GM21515 (cell line): ENCODE measurements around the gene ARL6IP1.
"Not testable (repeated sequence)": the region's sequence is repeated elsewhere in the genome, so short reads cannot be mapped to it uniquely, and the experiment has no call there.

Experiments
- ATAC-seq: cut with Tn5 transposase; IDR thresholded peaks from one replicate; pipeline ENCODE4 v1.9.1; 2021; ENCODE audit not compliant: unreplicated experiment

The ARL6IP1 gene

DNA sequence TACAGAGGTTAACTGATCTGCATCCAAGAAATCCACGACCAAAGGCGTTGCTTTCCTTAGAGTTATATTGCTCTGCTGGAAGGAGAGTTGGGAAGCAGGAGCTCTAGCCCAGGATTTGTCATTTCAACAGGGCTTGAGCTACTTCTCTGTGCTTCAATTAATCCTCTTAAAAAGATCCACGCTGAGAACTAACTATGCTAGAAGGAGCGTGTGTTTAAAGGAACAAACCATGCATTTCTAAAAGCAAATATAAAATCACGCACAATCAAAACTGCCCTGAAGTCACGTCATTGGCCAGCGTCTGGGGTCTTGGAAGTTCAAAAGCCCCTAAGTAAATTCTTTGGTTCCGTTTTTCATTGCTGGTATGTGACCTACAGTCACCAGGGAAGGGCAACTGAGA, 1.1 kb downstream of the ARL6IP1 start:
- no peak for ATAC-seq

DNA sequence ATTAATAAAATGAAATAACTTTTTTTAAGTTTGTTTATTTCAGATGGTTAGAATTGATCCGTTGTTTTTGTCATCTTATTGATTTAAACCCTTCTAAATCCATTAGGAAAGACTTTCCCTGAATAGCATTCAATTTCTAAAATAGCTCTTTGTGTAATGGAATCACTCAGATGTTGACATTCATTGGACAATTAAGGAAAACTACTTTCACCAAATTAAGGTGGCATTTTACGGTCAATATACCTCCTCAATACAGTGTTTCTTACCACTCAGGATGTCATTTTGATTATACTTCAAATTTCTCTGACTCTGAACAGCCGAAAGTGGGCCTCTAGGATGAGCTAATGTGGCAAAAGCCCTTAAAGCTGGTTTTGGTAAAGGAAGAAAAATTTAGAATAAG, 1.8 kb downstream of the ARL6IP1 start:
- no peak for ATAC-seq

DNA sequence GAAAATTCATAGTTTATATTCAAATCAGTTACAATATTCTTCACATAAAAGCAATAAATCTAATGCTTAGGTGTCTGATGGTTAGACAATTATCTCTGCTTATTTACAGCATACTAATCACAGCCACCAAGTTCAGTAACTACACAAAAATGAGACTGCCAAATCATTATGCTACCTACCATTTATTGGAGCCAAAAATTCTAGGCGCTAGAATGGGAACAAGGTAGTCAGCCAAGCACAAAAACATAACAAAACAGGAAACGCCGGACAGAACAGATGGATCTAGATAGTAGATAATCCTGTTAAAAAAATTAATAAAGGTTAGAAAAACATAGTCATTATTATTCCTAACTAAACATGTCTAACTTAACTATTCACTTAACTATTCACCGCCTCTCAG, 3.6 kb downstream of the ARL6IP1 start:
- ATAC-seq = no peak

DNA sequence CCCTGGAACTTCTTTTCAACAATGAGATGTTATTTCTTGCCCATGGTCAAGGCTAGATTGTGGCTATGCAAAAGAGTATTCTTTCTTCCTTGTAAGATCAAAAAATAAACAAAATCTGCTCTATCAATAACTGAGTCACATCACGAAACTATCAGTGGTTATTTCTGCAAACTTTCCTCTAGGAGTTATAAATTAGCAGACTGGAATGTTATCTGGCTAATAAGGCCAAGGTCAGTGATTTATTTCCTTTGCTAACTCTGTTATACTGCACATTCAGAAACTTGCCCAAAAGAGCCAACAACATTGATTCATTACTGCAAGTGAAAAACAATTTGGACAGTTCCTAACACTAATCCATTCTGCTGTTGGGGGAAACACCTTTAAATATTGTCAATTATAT, 5.0 kb downstream of the ARL6IP1 start:
- no peak for ATAC-seq

DNA sequence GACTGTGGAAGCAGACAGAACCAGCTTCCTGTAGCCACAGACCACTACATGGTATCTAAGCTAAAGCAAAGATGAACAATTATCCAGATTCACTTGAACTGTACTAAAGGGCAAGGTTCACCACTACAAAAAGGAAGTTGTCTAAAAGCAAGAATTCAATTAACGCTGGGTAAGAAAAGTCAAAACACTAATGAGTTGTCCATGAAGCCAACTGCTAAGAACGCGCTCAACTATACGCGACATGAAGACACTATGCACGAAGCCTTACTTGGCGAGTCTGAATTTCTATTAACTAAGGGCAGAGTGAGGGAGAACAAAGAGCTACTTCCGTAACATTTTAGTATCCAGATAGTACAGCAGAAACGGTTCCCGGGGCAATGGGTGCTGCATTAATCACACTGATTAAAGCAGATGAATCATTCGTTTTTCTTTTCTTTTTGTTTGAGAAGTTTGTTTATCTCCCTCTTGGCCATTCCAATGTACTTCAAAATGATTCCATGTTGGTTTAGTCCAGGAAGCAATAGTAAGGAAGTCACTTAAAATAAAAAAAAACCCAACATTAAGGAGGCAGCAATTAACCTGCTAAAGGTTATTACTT, 8.4 kb downstream of the ARL6IP1 start:
- no peak for ATAC-seq

DNA sequence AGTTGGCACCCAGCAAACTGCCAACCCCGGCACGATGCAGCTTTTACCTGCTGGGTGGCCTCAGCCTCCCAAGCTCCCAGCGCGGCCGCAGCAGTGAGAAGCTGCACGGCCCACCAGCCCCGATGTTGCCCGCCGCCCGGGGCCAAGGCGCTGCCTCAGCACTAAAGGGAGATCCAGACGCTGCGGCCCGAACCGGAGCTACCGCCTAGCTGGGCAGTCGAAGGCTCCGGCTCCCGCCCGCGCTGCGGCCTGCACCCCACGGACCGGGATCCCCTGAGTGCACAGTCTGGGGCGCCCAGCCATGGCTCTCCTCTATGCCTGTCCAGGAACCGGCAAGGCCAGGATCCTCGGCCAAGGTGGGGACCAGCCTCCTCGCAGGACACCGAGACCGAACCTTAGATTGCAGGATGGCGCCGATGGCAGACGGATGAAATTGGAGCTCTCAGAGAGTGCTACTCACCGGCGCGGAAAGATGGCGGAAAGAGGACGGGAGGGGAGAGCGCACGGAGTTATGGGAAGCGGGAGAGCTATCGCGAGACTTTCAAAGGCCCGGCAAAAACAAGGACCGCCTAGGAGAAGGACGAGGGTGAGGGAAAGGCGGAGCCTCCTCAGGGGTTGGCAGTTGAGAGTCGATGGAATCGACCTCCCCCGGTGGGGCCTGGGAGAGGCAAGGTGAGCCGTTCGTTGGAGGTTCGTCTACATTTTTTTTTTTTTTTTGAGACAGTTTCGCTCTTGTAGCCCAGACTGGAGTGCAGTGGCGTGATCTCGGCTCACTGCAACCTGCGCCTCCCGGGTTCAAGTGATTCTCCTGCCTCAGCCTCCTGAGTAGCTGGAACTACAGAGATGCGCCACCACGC, 11.3 kb downstream of the ARL6IP1 start, which contains the start of gene RPS15A:
TSS of gene RPS15A (minus strand) at position 485 of the 857 bp plus-strand sequence. CDS start 1,221 bp downstream, outside the sequence.
- peak; percentile 90 for ATAC-seq

DNA sequence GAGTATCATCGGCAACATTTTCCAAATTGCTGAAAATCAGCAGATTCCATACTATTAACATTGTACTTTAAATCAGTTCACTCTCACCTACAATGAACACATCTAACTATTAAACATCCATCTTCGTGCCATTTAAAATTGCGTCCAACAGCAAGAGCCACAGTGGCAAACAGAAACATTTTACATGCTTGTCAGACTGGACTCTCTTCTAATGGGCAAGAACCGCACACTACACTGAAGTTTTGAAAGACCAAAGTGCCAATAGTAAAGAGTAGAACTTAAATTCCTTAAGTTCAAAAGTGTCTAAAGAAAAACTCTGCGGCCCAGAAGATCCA, 11.9 kb downstream of the ARL6IP1 start:
- ATAC-seq = no peak

DNA sequence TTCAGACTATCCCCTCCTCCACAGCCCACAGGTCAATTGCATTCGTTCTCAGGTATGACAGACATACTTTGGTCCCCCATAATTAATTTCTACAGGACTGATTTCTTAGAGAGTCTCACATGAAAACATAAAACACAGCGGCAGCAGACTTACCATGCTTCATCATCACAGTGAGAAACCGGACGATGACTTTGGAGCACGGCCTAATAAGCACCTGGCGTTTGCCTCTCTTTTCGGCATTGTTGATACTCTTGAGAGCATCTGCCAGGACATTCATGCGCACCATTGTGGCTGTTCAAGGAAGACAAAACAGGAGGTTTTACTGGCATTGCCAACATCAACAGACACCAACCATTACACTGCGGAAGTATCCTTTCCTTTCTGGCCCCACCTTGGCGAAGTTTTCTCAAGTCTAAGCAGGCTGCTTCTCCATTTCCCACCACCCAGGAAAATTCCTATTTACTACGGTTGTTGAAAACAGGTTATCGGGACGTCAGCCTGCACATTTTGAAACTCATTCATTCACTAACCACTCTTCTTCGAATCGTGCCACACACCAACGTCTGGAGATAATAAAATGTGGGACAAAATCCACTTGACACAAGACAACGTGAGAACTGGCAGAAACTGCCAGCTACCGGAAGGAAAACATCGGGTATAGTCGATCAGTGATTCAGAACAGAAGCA, 12.4 kb downstream of the ARL6IP1 start:
- no peak for ATAC-seq

DNA sequence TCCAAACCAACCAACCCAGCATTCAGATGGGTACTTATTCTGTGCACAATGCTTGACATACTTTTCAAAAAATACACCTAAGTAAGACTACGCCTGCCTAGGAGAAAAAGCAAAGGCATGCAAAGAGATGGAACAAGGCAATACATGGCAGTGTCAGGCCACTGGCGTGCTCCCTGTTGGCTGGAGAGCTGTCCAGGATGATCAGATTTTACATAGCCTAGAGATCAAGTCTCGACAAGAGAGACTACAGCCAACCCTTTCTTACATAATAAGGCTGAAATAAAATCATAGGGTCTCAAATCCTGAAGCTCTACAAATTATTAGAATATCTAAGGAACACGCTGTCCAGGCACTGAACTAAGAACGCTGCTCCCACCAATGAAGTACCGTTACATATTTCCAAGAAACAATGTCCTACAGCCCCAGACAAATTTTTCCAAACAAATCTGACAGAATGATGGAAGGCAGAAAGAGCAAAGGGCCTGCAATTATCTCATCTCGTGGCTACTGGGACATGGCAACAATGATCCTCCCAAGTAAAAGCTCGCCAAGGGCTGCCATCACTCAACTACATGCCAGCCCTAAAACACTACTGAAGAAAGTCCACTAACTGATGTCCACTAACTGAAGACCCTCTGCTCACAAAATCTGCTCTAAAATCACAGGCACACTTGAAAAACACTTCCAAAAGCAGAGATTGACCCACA, 16.3 kb downstream of the ARL6IP1 start:
- ATAC-seq = no peak

DNA sequence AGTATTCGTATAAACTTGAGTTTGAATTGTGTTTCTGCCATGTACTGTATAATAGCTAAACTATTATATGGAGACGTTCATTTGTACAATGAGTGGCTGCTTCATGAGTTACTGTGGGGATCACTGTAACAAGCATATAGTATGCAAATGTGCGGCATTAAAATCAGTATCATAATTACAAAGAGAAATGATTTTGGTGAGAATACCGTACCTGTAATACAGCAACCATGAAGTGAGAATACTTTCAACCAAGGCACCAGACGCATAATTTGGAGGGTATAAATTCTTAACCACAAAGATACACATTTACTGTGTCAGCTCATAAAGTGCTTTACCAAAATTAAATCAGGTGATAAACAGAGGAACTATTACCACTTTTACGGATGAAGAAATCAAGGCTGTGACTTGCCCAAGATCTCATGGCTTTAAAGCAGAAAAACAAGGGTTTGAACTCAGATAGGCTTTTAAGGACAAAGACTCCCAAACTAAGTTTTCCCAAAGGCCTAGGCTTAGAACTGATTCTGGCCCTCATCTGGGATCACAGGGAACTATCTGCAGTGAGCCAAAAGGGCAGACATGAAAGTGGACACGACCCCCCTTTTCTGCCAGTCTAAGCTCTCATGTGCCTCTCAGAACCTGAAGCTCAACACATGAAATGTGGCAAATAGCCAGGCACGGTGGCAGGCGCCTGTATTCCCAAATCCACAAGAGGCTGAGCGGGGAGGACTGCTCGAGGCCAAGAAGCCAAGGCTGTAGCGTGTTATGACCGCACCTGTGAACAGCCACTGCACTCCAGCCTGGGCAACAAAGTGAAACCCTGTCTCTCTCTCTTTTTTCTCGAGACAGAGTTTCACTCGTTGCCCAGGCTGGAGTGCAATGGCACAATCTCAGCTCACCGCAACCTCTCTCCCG, 17.7 kb downstream of the ARL6IP1 start:
- no peak for ATAC-seq

DNA sequence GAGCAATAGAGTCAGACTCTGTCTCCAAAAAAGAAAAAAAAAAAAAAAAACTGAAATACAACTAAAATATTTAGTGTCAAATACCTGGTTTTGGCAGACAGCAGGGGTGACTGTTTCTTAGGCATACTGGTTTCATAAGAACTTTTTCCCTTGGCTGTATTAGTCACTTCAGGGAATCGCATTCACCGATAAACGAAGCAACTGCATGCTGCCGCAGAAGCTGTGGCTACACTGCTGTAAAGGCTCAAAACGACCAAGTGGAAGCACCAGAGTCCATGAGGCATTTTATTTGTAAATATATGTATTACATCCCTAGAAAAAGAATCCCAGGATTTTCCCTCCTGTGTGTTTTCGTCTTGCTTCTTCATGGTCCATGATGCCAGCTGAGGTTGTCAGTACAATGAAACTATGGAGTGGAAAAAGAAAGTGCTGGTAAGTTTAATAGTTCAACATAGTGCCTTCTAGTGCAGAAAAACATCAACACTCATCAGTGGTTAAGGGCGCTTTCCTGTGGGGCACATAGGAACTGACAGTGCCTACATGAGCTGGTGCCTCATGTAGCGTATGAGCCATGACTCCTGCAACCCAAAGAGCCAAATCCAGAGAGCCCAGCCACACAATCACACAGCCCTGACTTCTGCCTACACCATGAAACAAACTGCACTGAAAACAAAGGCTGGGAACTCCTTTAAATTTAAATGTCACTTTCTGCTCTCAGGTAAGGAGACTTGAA, 18.5 kb downstream of the ARL6IP1 start:
- no peak for ATAC-seq

DNA sequence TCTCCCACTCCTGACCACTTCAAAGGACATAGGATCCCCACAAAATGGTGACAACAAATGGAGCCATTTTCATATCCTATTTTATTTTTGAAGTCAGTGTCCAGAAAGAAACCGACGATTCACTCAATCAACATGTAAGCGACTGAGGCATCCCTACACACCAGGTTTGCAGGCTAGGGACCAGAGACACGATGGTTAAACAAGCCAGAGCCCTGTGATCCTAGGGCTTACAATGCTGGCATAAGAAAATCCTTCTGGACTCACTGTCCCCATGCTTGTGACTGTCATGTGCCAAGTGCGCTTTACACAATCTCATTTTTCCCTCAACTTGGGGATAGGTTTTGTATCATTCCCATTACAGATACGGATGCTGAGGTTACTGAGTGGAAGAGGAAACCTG, 20.1 kb downstream of the ARL6IP1 start:
- not testable (repeated sequence) for ATAC-seq

DNA sequence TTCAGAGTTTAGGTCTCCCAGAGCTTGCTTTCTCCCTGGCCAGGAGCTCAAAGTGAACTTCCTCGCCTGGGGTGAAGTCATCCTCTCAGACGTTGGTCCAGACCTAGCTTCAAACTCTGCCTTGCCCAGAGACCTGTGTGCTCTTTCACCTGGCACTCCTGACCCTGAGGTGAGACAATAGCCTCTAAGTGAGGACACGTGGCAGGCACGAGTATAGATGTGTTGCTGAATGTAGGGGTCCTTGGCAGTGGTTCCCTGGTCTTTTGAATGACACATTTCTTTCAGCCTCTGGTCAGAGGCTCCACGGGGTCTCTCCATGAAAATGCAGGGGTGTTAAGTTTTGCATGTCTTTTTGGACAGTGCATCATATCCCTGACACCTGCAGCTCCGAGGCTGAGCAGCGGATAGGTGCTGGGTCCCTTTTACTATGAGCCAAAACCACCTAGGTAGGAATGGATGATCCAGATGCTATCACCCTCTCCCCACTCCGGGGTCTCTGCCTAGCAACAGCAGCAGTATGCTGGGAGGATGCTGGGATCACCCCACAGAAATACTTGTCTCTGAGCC, 20.8 kb downstream of the ARL6IP1 start:
- ATAC-seq = not testable (repeated sequence)

DNA sequence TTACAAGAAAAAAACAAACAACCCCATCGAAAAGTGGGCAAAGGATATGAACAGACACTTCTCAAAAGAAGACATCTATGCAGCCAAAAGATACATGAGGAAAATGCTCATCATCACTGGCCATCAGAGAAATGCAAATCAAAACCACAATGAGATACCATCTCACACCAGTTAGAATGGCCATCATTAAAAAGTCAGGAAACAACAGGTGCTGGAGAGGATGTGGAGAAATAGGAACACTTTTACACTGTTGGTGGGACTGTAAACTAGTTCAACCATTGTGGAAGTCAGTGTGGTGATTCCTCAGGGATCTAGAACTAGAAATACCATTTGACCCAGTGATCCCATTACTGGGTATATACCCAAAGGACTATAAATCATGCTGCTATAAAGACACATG, 23.7 kb downstream of the ARL6IP1 start:
- ATAC-seq = not testable (repeated sequence)

DNA sequence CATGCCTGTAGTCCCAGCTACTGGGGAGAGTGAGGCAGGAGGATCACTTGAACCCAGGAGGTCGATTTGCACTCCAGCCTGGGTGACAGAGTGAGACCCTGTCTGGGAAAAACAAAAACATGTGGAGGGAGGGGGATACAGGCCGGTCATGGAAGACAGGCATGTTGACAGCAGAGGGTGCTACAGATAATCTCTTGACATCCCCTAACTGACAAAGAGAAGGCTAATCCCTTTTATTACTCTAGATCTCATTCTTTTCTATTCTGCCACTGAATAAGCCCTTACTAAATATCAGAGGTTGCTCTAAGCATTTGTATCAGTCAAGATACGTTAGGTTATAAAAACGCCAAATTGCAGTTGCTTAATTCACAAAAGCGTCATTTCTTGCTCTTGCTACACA, 25.0 kb downstream of the ARL6IP1 start:
- not testable (repeated sequence) for ATAC-seq

DNA sequence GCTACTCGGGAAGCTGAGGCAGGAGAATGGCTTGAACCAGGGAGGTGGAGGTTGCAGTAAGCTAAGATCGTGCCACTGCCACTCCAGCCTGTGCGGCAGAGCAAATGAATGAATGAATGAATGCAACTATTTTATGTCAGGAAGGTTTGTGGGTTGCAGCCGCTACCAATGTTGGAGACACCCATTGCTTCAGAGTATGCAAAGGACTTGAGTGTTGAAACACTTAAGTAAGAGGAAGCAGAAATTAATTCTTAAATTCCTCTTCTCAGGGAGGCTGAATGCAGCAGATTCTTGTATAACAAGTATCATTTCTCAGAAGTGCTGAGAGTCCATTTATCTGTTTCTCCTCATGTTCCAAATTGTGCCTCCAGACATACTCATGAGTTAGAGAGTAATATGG, 26.7 kb downstream of the ARL6IP1 start:
- ATAC-seq = not testable (repeated sequence)

DNA sequence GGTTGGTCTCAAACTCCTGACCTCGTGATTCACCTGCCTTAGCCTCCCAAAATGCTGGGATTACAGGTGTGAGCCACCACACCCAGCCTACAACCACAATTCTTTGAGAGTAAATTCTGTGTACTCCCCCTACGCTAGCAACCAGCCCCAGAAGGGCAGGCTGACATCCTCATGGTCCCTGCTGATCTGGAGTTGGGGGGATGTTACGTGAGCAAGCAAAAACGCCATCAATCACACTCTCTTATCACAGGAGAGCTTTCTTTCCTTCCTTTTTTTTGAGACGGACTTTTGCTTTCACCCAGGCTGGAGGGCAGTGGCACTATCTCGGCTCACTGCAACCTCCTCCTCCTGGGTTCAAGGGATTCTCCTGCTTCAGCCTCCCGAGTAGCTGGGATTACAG, 29.2 kb downstream of the ARL6IP1 start:
- ATAC-seq = not testable (repeated sequence)

DNA sequence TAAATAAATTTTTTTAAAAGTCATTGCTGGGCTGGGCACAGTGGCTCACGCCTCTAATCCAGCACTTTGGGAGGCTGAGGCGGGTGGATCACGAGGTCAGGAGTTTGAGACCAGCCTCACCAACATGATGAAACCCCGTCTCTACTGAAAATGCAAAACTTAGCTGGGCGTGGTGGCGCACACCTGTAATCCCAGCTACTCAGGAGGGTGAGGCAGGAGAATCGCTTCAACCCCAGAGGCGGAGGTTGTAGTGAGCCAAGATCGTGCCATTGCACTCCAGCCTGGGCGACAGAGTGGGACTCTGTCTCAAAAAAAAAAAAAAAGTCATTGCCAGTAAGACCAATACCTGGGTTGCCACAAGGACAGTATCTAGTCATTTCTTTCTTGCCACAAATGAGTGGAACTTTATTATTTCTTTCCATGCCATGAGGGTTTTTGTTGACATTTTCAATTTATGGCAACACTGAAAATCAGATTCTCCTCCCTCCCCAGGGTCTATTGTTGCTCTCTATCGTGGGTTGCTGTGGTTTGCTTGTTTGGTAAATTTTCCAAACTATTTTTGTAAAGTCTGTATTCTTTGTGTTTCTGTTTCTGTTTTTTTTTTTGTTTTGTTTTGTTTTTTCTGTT, 30.9 kb downstream of the ARL6IP1 start:
- not testable (repeated sequence) for ATAC-seq

DNA sequence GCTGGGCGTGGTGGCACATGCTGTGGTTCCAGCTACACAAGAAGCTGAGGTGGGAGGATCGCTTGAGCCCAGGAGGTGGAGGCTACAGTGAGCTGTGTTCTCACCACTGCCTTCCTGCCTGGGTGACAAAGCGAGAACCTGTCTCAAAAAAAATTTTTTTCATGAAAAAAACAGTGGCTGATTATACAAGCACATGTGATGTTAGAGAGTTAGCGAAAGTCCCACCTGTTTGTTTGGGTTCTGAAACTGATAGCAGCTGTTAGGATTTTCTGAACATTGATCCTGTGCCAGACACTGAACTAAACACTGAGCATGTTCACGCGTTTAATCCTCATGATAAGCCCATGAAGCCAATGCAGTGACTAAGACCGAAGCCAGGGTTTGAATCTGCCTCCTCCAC, 34.1 kb downstream of the ARL6IP1 start:
- ATAC-seq = peak; percentile 54
